HEK293 (cell line): Measurements from ENCODE around the gene CCDC32.

ENCODE experiments used
- SETDB1 ChIP-seq: IDR thresholded peaks from one replicate; pipeline ENCODE4 v1.6.1; 2017; ENCODE audit warnings: mild to moderate bottlenecking, low read length, moderate library complexity, mixed read lengths; ENCODE audit not compliant: insufficient read length
- TCF7L2 ChIP-seq: IDR thresholded peaks from 2 replicates; pipeline ENCODE4 v1.6.1; 2011; ENCODE audit warnings: low read depth, mild to moderate bottlenecking, inconsistent platforms, low read length, moderate library complexity, borderline replicate concordance
- ZNF175 ChIP-seq: fragments of 450-650 bp; formaldehyde crosslinking; IDR thresholded peaks from 2 replicates; pipeline ENCODE4 v1.5.1; 2016; ENCODE audit warnings: missing biosample characterization, missing genetic modification characterization
- ZNF404 ChIP-seq: fragments of 450-650 bp; formaldehyde crosslinking; IDR thresholded peaks from 2 replicates; pipeline ENCODE4 v1.5.1; 2017; ENCODE audit warnings: missing biosample characterization, missing genetic modification characterization
- ZNF707 ChIP-seq: fragments of 450-650 bp; formaldehyde crosslinking; IDR thresholded peaks from 2 replicates; pipeline ENCODE4 v1.5.1; 2016; ENCODE audit warnings: missing biosample characterization, missing genetic modification characterization
- TF ChIP-seq, protein P1 (sequence below): fragments of 450-650 bp; formaldehyde crosslinking; IDR thresholded peaks from 2 replicates; pipeline ENCODE4 v1.5.1; 2016; ENCODE audit warnings: missing biosample characterization, missing genetic modification characterization
- TF ChIP-seq, protein P2 (sequence below): fragments of 450-650 bp; formaldehyde crosslinking; IDR thresholded peaks from 2 replicates; pipeline ENCODE4 v1.5.1; 2016; ENCODE audit warnings: missing biosample characterization, missing genetic modification characterization

DNA sequence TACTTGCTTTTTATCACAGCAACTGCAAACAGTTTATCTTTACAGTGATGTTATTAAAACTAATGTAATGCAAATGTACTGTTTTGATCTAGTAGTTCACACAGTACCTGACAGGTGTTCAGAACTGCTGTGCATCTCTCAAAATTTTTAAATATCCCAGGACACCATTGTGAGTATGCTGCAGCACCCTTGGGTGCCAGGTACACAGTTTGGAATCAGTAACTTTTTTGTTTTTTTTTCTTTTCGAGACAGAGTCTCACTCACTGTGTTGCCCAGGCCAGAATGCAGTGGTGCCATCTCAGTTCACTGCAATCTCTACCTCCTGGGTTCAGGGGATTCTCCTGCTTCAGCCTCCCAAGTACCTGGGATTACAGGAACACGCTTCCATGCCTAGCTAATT is 32.2 kb upstream of the CCDC32 start:
- TF ChIP-seq SETDB1 (no peak), ZNF404 (tag by site-specific recombination) (no peak), ZNF175 (tag by site-specific recombination) (no peak), ZNF707 (no peak), TCF7L2 (no peak)
- TF ChIP-seq, protein P1, sequence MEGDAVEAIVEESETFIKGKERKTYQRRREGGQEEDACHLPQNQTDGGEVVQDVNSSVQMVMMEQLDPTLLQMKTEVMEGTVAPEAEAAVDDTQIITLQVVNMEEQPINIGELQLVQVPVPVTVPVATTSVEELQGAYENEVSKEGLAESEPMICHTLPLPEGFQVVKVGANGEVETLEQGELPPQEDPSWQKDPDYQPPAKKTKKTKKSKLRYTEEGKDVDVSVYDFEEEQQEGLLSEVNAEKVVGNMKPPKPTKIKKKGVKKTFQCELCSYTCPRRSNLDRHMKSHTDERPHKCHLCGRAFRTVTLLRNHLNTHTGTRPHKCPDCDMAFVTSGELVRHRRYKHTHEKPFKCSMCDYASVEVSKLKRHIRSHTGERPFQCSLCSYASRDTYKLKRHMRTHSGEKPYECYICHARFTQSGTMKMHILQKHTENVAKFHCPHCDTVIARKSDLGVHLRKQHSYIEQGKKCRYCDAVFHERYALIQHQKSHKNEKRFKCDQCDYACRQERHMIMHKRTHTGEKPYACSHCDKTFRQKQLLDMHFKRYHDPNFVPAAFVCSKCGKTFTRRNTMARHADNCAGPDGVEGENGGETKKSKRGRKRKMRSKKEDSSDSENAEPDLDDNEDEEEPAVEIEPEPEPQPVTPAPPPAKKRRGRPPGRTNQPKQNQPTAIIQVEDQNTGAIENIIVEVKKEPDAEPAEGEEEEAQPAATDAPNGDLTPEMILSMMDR, result no peak
- TF ChIP-seq, protein P2, sequence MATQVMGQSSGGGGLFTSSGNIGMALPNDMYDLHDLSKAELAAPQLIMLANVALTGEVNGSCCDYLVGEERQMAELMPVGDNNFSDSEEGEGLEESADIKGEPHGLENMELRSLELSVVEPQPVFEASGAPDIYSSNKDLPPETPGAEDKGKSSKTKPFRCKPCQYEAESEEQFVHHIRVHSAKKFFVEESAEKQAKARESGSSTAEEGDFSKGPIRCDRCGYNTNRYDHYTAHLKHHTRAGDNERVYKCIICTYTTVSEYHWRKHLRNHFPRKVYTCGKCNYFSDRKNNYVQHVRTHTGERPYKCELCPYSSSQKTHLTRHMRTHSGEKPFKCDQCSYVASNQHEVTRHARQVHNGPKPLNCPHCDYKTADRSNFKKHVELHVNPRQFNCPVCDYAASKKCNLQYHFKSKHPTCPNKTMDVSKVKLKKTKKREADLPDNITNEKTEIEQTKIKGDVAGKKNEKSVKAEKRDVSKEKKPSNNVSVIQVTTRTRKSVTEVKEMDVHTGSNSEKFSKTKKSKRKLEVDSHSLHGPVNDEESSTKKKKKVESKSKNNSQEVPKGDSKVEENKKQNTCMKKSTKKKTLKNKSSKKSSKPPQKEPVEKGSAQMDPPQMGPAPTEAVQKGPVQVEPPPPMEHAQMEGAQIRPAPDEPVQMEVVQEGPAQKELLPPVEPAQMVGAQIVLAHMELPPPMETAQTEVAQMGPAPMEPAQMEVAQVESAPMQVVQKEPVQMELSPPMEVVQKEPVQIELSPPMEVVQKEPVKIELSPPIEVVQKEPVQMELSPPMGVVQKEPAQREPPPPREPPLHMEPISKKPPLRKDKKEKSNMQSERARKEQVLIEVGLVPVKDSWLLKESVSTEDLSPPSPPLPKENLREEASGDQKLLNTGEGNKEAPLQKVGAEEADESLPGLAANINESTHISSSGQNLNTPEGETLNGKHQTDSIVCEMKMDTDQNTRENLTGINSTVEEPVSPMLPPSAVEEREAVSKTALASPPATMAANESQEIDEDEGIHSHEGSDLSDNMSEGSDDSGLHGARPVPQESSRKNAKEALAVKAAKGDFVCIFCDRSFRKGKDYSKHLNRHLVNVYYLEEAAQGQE (tag by site-specific recombination), result no peak
